Ovary (tissue), 3 donors: Measurements from ENCODE around the gene MSI2.

Source experiments
- CTCF ChIP-seq, 3 donors: fragments of 450-650 bp in 2 of 3; fragments of 200-600 bp in 1 of 3; IDR thresholded peaks; one replicate each; pipeline versions ENCODE4 v1.5.1 to v1.8.0; 2016 to 2022; ENCODE audit warnings: antibody characterized with exemption in 3 of 3, mild to moderate bottlenecking in 1 of 3
- EP300 ChIP-seq: sonication (generic); formaldehyde crosslinking; IDR thresholded peaks from one replicate; pipeline ENCODE4 v1.6.1; 2017; ENCODE audit warnings: antibody characterized with exemption
- donor health status: DM: no; HTN: no; CAD: no.

DNA sequence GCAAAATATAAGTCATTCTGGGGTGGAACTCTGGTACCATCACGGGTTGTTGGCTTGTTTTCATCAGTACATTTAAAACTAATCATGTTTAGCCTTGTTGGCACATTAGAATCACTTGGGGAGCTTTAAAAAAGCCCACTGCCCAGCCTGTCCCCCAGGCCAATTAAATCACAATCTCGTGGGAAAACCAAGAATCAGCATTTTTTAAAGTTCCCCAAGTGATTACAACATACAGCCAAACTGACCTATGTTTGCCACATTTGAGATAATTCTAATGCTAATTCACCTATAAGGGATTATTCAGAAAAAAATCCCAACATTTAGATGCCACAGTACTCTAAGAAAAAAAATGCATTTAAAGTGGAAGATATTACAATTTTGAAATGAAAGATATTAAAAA is 8.4 kb upstream of the MSI2 start:
- TF ChIP-seq EP300 (no peak), CTCF (IDR thresholded peaks at IDR 0.05) (no peak)
